HepG2 (cell line): ENCODE data around the gene ULBP2. TPM values are rescaled to one million over a fixed set of nuclear protein-coding genes. Genes with fewer than 3 reads are reported as not detected.

ENCODE experiments used
- ATAC-seq: fragments of 200-7000 bp; cut with Tn5 transposase; 3 replicates; pipeline ENCODE4 v1.9.1; 2020; ENCODE audit warnings: mild to moderate bottlenecking, moderate library complexity
- BruUV-seq: library from RNA; stranded (reverse); fragments of 400-500 nt; replicated peaks from 2 replicates; lab custom pipeline; 2021; lab: Mats Ljungman, UMichigan
- CTCF ChIA-PET: fragments of 300-600 bp; formaldehyde crosslinking; extraction: SDS; loops from one replicate; lab custom pipeline; 2021; ENCODE audit warnings: low total read pairs, inconsistent platforms, low intra/inter-chr PET ratio; lab: Yijun Ruan, JAX
- POLR2A ChIA-PET: fragments of 350-600 bp; sonication (Branson Sonifier 250); formaldehyde crosslinking; loops from one replicate; lab custom pipeline; 2020; ENCODE audit warnings: antibody characterized with exemption, inconsistent platforms; lab: Yijun Ruan, JAX
- DNase-seq: peaks from one replicate; pipeline ENCODE4 v3.0.0-alpha.2; 2015; ENCODE audit warnings: low spot score
- FAIRE-seq: peaks from 3 replicates; lab custom pipeline; 2011; peaks lifted over from hg19 to GRCh38; lab: Jason Lieb, UNC
- H2AFZ ChIP-seq: one replicate; pipeline ENCODE4 v1.6.1; 2011; ENCODE audit warnings: low read length, inconsistent platforms
- H3K27ac ChIP-seq: fragments of 300-600 bp; 3 replicates; pipeline ENCODE4 v1.8.0; 2011; ENCODE audit warnings: mixed run types, mild to moderate bottlenecking, mixed read lengths, low read length, inconsistent platforms; ENCODE audit not compliant: insufficient read depth; ENCODE audit errors: extremely low read length
- H3K27me3 ChIP-seq, 2 experiments: fragments of 200-600 bp in 1 of 2; 2 replicates in 1 of 2; 3 replicates in 1 of 2; pipeline versions ENCODE4 v1.6.0 to v1.8.0; 2011; ENCODE audit warnings: low read length in 2 of 2, mild to moderate bottlenecking in 2 of 2, moderate library complexity in 2 of 2, inconsistent platforms in 1 of 2; ENCODE audit not compliant: insufficient read depth in 2 of 2, control insufficient read depth in 1 of 2
- H3K36me3 ChIP-seq, 2 experiments: fragments of 200-600 bp in 1 of 2; replicated peaks in 1 of 2; 2 replicates in 1 of 2; 3 replicates in 1 of 2; pipeline versions ENCODE4 v1.5.1 to v1.8.0; 2011; ENCODE audit warnings: low read length in 2 of 2, inconsistent platforms in 1 of 2; ENCODE audit not compliant: insufficient read depth in 2 of 2, control insufficient read depth in 1 of 2
- H3K4me1 ChIP-seq: 2 replicates; pipeline ENCODE4 v1.5.1; 2012; ENCODE audit warnings: low read length, inconsistent platforms; ENCODE audit not compliant: insufficient read depth
- H3K4me2 ChIP-seq: 2 replicates; pipeline ENCODE4 v1.6.0; 2011; ENCODE audit warnings: low read depth, low read length, inconsistent platforms
- H3K4me3 ChIP-seq, 3 experiments: fragments of 200-600 bp in 1 of 3; sonication (generic), shearing (Covaris generic) in 1 of 3; replicated peaks in 1 of 3; 2 replicates each; pipeline ENCODE4 v1.5.1; 2011 to 2016; ENCODE audit warnings: low read length in 3 of 3, inconsistent platforms in 2 of 3, low read depth in 2 of 3, mild to moderate bottlenecking in 2 of 3, control low read depth in 1 of 3, mixed read lengths in 1 of 3; ENCODE audit not compliant: insufficient read depth in 1 of 3
- H3K79me2 ChIP-seq: one replicate; pipeline ENCODE4 v1.6.1; 2011; ENCODE audit warnings: low read length, inconsistent platforms; ENCODE audit not compliant: insufficient read depth
- H3K9ac ChIP-seq: 2 replicates; pipeline ENCODE4 v1.6.0; 2011; ENCODE audit warnings: mild to moderate bottlenecking, low read depth, low read length, inconsistent platforms; ENCODE audit not compliant: insufficient read depth
- H3K9me3 ChIP-seq: 2 replicates; pipeline ENCODE4 v1.5.1; 2012; ENCODE audit warnings: mild to moderate bottlenecking, low read length
- H4K20me1 ChIP-seq: 2 replicates; pipeline ENCODE4 v1.6.0; 2011; ENCODE audit warnings: inconsistent platforms, mild to moderate bottlenecking, low read length, moderate library complexity; ENCODE audit not compliant: insufficient read depth
- CBX5 ChIP-seq: sonication (generic); formaldehyde crosslinking; IDR thresholded peaks from 2 replicates; pipeline ENCODE4 v1.4.0; 2020; ENCODE audit warnings: missing genetic modification reagents, borderline replicate concordance
- JDP2 ChIP-seq: sonication (generic); formaldehyde crosslinking; IDR thresholded peaks from 2 replicates; pipeline ENCODE4 v1.8.1; 2022; ENCODE audit warnings: missing genetic modification reagents, borderline replicate concordance
- NCOR1 ChIP-seq: fragments of 200-600 bp; sonication (generic); IDR thresholded peaks from 2 replicates; pipeline ENCODE4 v1.7.0; 2017; ENCODE audit warnings: antibody characterized with exemption, low read length, borderline replicate concordance
- NFE2L2 ChIP-seq: fragments of 150-350 bp; IDR thresholded peaks from 2 replicates; pipeline ENCODE4 v1.6.1; 2014; ENCODE audit warnings: low read length
- SMARCC2 ChIP-seq: fragments of 450-650 bp; IDR thresholded peaks from 2 replicates; pipeline ENCODE4 v1.6.1; 2017; ENCODE audit warnings: antibody characterized with exemption, mild to moderate bottlenecking
- SOX13 ChIP-seq, 3 experiments: fragments of 450-650 bp in 1 of 3; sonication (generic) in 1 of 3; formaldehyde crosslinking in 1 of 3; IDR thresholded peaks in 2 of 3; conservative IDR thresholded peaks in 1 of 3; 2 replicates each; pipeline versions ENCODE4 v1.5.0 to v1.6.1; 2016 to 2020; ENCODE audit warnings: antibody characterized with exemption in 1 of 3, mild to moderate bottlenecking in 1 of 3, missing compliant biosample characterization in 1 of 3, missing genetic modification reagents in 1 of 3, moderate library complexity in 1 of 3
- ZBTB7B ChIP-seq: sonication (generic); formaldehyde crosslinking; IDR thresholded peaks from 2 replicates; pipeline ENCODE4 v1.4.0; 2020; ENCODE audit warnings: missing genetic modification reagents
- WGBS: methylation state at CpG from one replicate; pipeline ENCODE4 v1.1.6; 2017; ENCODE audit warnings: low lambda C conversion rate; 5-methylcytosine and 5-hydroxymethylcytosine counted together
- in situ Hi-C: cut with HindIII; loops from 2 replicates; pipeline ENCODE4 v1.10.0; 2017; ENCODE audit warnings: low pct_unique_long_range_greater_than_20kb; ENCODE audit not compliant: extremely low pct_ligation_motif_present
- intact Hi-C: fragments of 100-400 bp; cut with micrococcal nuclease; formaldehyde crosslinking; loops from one replicate; pipeline ENCODE4 v1.10.0; 2022; ENCODE audit not compliant: unreplicated experiment
- polyA plus RNA-seq, 8 experiments: library from polyadenylated mRNA; depleted of rRNA in 3 of 8; stranded (reverse) in 7 of 8; unstranded in 1 of 8; fragments of >200 nt; fragmentation: Illumina TruSeq in 4 of 8; extraction: Trizol in 4 of 8; gene quantifications; 2 replicates each; pipeline versions ENCODE4 v1.2.1 to v1.2.3, GENCODE V29; 2011 to 2016; ENCODE audit warnings: low read depth in 4 of 8, missing spikeins in 1 of 8, mixed read lengths in 1 of 8; ENCODE audit not compliant: insufficient read depth in 1 of 8
- total RNA-seq, 5 experiments: library from RNA; depleted of rRNA; stranded (reverse); fragments of >200 nt; fragmentation: Illumina TruSeq; extraction: Trizol; gene quantifications; 2 replicates each; pipeline ENCODE4 v1.2.3, GENCODE V29; 2016; ENCODE audit warnings: low read depth in 1 of 5
- TF ChIP-seq, protein P1 (sequence below): sonication (generic); formaldehyde crosslinking; IDR thresholded peaks from one replicate; pipeline ENCODE4 v1.5.1; 2020; ENCODE audit warnings: mild to moderate bottlenecking, missing genetic modification reagents; ENCODE audit errors: not compliant biosample characterization
- TF ChIP-seq, protein P2 (sequence below): sonication (generic); formaldehyde crosslinking; IDR thresholded peaks from 2 replicates; pipeline ENCODE4 v1.5.1; 2020; ENCODE audit warnings: mild to moderate bottlenecking, missing genetic modification reagents, borderline replicate concordance

ULBP2 gene
- total and polyA plus RNA-seq, 2 of the 13 experiments (the other 11 are each of a cell fraction or from before 2014, with no cell fraction given), result not detected

DNA sequence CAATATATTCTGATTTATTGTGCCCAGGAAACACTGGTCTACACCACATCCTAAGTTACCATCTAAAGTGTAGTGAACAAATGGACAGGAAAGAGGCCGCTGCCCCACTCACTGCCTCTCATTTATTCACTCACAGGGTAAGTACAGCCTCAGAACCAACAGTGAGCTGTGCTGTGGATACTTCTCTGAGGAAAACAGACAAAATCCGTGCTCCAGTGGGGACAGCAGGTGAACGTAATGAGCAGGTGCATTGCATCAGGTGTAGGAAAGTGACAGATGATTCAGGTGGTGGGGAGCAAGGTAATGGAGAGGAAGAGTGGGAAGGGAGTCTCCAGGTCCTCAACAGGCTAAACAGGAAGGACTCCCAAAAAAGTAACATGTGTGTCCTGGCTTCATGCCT is 8.4 kb upstream of the ULBP2 start:
- H3K4me2 ChIP-seq, result no peak overlapping the region
- in situ Hi-C loops, result loop anchor here (5.0 to 10.0 kb wide), 2 partner anchors 94 to 881 kb away; partner anchors contain the start of gene RAET1L
- intact Hi-C loops, result loop anchor here (10.0 kb wide), 1 partner anchor 881 kb away; no protein-coding TSS in a partner anchor
- DNase-seq (no peak), ATAC-seq (no peak)
- no peak for TF ChIP-seq JDP2 (CRISPR knock-in tag)
- no peak for TF ChIP-seq NFE2L2
- TF ChIP-seq NCOR1, result no peak
- TF ChIP-seq, protein P1, sequence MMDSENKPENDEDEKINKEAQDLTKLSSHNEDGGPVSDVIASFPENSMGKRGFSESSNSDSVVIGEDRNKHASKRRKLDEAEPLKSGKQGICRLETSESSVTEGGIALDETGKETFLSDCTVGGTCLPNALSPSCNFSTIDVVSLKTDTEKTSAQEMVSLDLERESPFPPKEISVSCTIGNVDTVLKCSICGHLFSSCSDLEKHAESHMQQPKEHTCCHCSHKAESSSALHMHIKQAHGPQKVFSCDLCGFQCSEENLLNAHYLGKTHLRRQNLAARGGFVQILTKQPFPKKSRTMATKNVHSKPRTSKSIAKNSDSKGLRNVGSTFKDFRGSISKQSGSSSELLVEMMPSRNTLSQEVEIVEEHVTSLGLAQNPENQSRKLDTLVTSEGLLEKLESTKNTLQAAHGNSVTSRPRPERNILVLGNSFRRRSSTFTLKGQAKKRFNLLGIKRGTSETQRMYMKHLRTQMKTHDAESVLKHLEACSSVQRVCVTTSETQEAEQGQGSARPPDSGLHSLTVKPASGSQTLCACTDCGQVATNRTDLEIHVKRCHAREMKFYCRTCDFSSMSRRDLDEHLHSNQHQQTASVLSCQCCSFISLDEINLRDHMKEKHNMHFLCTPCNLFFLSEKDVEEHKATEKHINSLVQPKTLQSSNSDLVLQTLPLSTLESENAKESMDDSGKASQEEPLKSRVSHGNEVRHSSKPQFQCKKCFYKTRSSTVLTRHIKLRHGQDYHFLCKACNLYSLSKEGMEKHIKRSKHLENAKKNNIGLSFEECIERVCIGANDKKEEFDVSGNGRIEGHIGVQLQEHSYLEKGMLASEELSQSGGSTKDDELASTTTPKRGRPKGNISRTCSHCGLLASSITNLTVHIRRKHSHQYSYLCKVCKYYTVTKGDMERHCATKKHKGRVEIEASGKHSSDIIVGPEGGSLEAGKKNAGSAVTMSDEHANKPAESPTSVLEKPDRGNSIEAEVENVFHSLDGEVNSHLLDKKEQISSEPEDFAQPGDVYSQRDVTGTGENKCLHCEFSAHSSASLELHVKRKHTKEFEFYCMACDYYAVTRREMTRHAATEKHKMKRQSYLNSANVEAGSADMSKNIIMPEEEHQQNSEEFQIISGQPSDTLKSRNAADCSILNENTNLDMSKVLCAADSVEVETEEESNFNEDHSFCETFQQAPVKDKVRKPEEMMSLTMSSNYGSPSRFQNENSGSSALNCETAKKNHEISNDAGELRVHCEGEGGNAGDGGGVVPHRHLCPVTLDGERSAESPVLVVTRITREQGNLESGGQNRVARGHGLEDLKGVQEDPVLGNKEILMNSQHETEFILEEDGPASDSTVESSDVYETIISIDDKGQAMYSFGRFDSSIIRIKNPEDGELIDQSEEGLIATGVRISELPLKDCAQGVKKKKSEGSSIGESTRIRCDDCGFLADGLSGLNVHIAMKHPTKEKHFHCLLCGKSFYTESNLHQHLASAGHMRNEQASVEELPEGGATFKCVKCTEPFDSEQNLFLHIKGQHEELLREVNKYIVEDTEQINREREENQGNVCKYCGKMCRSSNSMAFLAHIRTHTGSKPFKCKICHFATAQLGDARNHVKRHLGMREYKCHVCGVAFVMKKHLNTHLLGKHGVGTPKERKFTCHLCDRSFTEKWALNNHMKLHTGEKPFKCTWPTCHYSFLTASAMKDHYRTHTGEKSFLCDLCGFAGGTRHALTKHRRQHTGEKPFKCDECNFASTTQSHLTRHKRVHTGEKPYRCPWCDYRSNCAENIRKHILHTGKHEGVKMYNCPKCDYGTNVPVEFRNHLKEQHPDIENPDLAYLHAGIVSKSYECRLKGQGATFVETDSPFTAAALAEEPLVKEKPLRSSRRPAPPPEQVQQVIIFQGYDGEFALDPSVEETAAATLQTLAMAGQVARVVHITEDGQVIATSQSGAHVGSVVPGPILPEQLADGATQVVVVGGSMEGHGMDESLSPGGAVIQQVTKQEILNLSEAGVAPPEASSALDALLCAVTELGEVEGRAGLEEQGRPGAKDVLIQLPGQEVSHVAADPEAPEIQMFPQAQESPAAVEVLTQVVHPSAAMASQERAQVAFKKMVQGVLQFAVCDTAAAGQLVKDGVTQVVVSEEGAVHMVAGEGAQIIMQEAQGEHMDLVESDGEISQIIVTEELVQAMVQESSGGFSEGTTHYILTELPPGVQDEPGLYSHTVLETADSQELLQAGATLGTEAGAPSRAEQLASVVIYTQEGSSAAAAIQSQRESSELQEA (CRISPR knock-in tag), result no peak
- TF ChIP-seq SOX13 (IDR thresholded peaks at IDR 0.05), result no peak
- no peak for TF ChIP-seq SOX13 (CRISPR knock-in tag; conservative IDR thresholded peaks at IDR 0.05 in 1 of 2, IDR thresholded peaks at IDR 0.05 in 1 of 2)
- no peak for TF ChIP-seq CBX5 (CRISPR knock-in tag)
- TF ChIP-seq, protein P2, sequence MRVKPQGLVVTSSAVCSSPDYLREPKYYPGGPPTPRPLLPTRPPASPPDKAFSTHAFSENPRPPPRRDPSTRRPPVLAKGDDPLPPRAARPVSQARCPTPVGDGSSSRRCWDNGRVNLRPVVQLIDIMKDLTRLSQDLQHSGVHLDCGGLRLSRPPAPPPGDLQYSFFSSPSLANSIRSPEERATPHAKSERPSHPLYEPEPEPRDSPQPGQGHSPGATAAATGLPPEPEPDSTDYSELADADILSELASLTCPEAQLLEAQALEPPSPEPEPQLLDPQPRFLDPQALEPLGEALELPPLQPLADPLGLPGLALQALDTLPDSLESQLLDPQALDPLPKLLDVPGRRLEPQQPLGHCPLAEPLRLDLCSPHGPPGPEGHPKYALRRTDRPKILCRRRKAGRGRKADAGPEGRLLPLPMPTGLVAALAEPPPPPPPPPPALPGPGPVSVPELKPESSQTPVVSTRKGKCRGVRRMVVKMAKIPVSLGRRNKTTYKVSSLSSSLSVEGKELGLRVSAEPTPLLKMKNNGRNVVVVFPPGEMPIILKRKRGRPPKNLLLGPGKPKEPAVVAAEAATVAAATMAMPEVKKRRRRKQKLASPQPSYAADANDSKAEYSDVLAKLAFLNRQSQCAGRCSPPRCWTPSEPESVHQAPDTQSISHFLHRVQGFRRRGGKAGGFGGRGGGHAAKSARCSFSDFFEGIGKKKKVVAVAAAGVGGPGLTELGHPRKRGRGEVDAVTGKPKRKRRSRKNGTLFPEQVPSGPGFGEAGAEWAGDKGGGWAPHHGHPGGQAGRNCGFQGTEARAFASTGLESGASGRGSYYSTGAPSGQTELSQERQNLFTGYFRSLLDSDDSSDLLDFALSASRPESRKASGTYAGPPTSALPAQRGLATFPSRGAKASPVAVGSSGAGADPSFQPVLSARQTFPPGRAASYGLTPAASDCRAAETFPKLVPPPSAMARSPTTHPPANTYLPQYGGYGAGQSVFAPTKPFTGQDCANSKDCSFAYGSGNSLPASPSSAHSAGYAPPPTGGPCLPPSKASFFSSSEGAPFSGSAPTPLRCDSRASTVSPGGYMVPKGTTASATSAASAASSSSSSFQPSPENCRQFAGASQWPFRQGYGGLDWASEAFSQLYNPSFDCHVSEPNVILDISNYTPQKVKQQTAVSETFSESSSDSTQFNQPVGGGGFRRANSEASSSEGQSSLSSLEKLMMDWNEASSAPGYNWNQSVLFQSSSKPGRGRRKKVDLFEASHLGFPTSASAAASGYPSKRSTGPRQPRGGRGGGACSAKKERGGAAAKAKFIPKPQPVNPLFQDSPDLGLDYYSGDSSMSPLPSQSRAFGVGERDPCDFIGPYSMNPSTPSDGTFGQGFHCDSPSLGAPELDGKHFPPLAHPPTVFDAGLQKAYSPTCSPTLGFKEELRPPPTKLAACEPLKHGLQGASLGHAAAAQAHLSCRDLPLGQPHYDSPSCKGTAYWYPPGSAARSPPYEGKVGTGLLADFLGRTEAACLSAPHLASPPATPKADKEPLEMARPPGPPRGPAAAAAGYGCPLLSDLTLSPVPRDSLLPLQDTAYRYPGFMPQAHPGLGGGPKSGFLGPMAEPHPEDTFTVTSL, result no peak
- no peak for TF ChIP-seq SMARCC2
- TF ChIP-seq ZBTB7B (CRISPR knock-in tag), result no peak
- TF ChIP-seq, all 625 proteins: peak for 0
- Histone ChIP-seq H3K27ac (no peak overlapping the region), H3K9me3 (no peaks in the 10 kb centered on the region), H3K79me2 (no peaks in the 10 kb centered on the region), H4K20me1 (no peaks in the 10 kb centered on the region), H2AFZ (no peak overlapping the region), H3K27me3 (peaks cover 7 to 57% of the 10 kb centered on the region in 2 experiments), H3K9ac (no peak overlapping the region), H3K36me3 (no peaks in the 10 kb centered on the region), H3K4me3 (no peak overlapping the region), H3K4me1 (peaks cover 4% of the 10 kb centered on the region)
- ChIA-PET CTCF (interaction anchor here (0.7 to 4.1 kb wide), 3 partner anchors 73 to 882 kb away, joined by 3 to 64 read pairs (median 4); no protein-coding TSS in a partner anchor), POLR2A (no interaction called here)
- WGBS, result 2% methylated on average over 3 of the region's 3 CpGs
- BruUV-seq, result no TSS peak
- no peak for FAIRE-seq
